Measurements from ENCODE around the gene SLC35D3. TPM values are rescaled to one million over a fixed set of nuclear protein-coding genes. Genes with fewer than 3 reads are reported as not detected.
"Not testable (repeated sequence)": the region's sequence is repeated elsewhere in the genome, so short reads cannot be mapped to it uniquely, and the experiment has no call there.

Gene SLC35D3
- total RNA-seq, 1 donor from 2014 or later = not detected

GRCh38 chr6:136893187-136893586 lies 28.9 kb upstream of the SLC35D3 start:
- peaks cover 1 to 2% (median 2%) of the 10 kb centered on the region in 3 donors for H3K36me3 ChIP-seq (ENCODE audit: control insufficient read depth in 3 of 3, insufficient read depth in 3 of 3, low read length in 3 of 3)
- no peaks in the 10 kb centered on the region for H3K4me1 ChIP-seq (ENCODE audit: control insufficient read depth in 3 of 3, insufficient read depth in 3 of 3, low read length in 3 of 3)
- H3K27ac ChIP-seq (ENCODE audit: low read depth, low read length) = no peak overlapping the region
- H3K9me3 ChIP-seq (ENCODE audit: control insufficient read depth in 3 of 3, low read length in 3 of 3) = no peaks in the 10 kb centered on the region
- no peak overlapping the region for H3K4me3 ChIP-seq (ENCODE audit: low read length in 3 of 3)
- no peaks in the 10 kb centered on the region for H3K27me3 ChIP-seq (ENCODE audit: control insufficient read depth in 3 of 3, insufficient read depth in 3 of 3, low read length in 3 of 3)
- H3K9ac ChIP-seq (ENCODE audit: low read depth in 1 of 3, low read length in 3 of 3) = no peak overlapping the region

GRCh38 chr6:136895901-136896300 lies 26.2 kb upstream of the SLC35D3 start:
- Histone ChIP-seq H3K9ac (ENCODE audit: low read depth in 1 of 3, low read length in 3 of 3) (no peak overlapping the region), H3K4me3 (ENCODE audit: low read length in 3 of 3) (no peak overlapping the region), H3K36me3 (ENCODE audit: control insufficient read depth in 3 of 3, insufficient read depth in 3 of 3, low read length in 3 of 3) (peaks cover 10 to 17% (median 11%) of the 10 kb centered on the region in 3 donors), H3K27me3 (ENCODE audit: control insufficient read depth in 3 of 3, insufficient read depth in 3 of 3, low read length in 3 of 3) (no peaks in the 10 kb centered on the region), H3K27ac (ENCODE audit: low read depth, low read length) (no peak overlapping the region), H3K9me3 (ENCODE audit: control insufficient read depth in 3 of 3, low read length in 3 of 3) (no peaks in the 10 kb centered on the region), H3K4me1 (ENCODE audit: control insufficient read depth in 3 of 3, insufficient read depth in 3 of 3, low read length in 3 of 3) (no peaks in the 10 kb centered on the region)

- Histone ChIP-seq H3K9me3 (ENCODE audit: control insufficient read depth in 3 of 3, low read length in 3 of 3) (no peaks in the 10 kb centered on the region), H3K27me3 (ENCODE audit: control insufficient read depth in 3 of 3, insufficient read depth in 3 of 3, low read length in 3 of 3) (no peaks in the 10 kb centered on the region), H3K9ac (ENCODE audit: low read depth in 1 of 3, low read length in 3 of 3) (no peak overlapping the region), H3K4me3 (ENCODE audit: low read length in 3 of 3) (no peak overlapping the region), H3K4me1 (ENCODE audit: control insufficient read depth in 3 of 3, insufficient read depth in 3 of 3, low read length in 3 of 3) (peaks cover 0 to 5% (median 0%) of the 10 kb centered on the region in 3 donors), H3K36me3 (ENCODE audit: control insufficient read depth in 3 of 3, insufficient read depth in 3 of 3, low read length in 3 of 3) (peaks cover 10 to 21% (median 11%) of the 10 kb centered on the region in 3 donors), H3K27ac (ENCODE audit: low read depth, low read length) (no peak overlapping the region)
Observed at GRCh38 chr6:136897071-136897470, 25.0 kb upstream of the SLC35D3 start.

GRCh38 chr6:136901212-136901784 lies 20.8 kb upstream of the SLC35D3 start:
- no peaks in the 10 kb centered on the region for H3K27me3 ChIP-seq (ENCODE audit: control insufficient read depth in 3 of 3, insufficient read depth in 3 of 3, low read length in 3 of 3)
- H3K9ac ChIP-seq (ENCODE audit: low read depth in 1 of 3, low read length in 3 of 3) = no peak overlapping the region
- peaks cover 11 to 28% (median 16%) of the 10 kb centered on the region in 3 donors for H3K36me3 ChIP-seq (ENCODE audit: control insufficient read depth in 3 of 3, insufficient read depth in 3 of 3, low read length in 3 of 3)
- H3K4me3 ChIP-seq (ENCODE audit: low read length in 3 of 3) = no peak overlapping the region
- H3K4me1 ChIP-seq (ENCODE audit: control insufficient read depth in 3 of 3, insufficient read depth in 3 of 3, low read length in 3 of 3) = peaks cover 0 to 5% (median 0%) of the 10 kb centered on the region in 3 donors
- no peaks in the 10 kb centered on the region for H3K9me3 ChIP-seq (ENCODE audit: control insufficient read depth in 3 of 3, low read length in 3 of 3)
- H3K27ac ChIP-seq (ENCODE audit: low read depth, low read length) = no peak overlapping the region

GRCh38 chr6:136904477-136904876 lies 17.6 kb upstream of the SLC35D3 start:
- not testable (repeated sequence) for H3K9ac ChIP-seq (ENCODE audit: low read depth in 1 of 3, low read length in 3 of 3); H3K9me3 ChIP-seq (ENCODE audit: control insufficient read depth in 3 of 3, low read length in 3 of 3); H3K27ac ChIP-seq (ENCODE audit: low read depth, low read length); H3K4me1 ChIP-seq (ENCODE audit: control insufficient read depth in 3 of 3, insufficient read depth in 3 of 3, low read length in 3 of 3); H3K4me3 ChIP-seq (ENCODE audit: low read length in 3 of 3); H3K27me3 ChIP-seq (ENCODE audit: control insufficient read depth in 3 of 3, insufficient read depth in 3 of 3, low read length in 3 of 3)
- peaks cover 6 to 21% (median 10%) of the 10 kb centered on the region in 3 donors for H3K36me3 ChIP-seq (ENCODE audit: control insufficient read depth in 3 of 3, insufficient read depth in 3 of 3, low read length in 3 of 3)

GRCh38 chr6:136914947-136915346 lies 7.2 kb upstream of the SLC35D3 start:
- Histone ChIP-seq H3K9me3 (ENCODE audit: control insufficient read depth in 3 of 3, low read length in 3 of 3) (no peaks in the 10 kb centered on the region), H3K9ac (ENCODE audit: low read depth in 1 of 3, low read length in 3 of 3) (no peak overlapping the region), H3K36me3 (ENCODE audit: control insufficient read depth in 3 of 3, insufficient read depth in 3 of 3, low read length in 3 of 3) (peaks cover 2 to 7% (median 7%) of the 10 kb centered on the region in 3 donors), H3K4me3 (ENCODE audit: low read length in 3 of 3) (no peak overlapping the region), H3K4me1 (ENCODE audit: control insufficient read depth in 3 of 3, insufficient read depth in 3 of 3, low read length in 3 of 3) (no peaks in the 10 kb centered on the region), H3K27me3 (ENCODE audit: control insufficient read depth in 3 of 3, insufficient read depth in 3 of 3, low read length in 3 of 3) (peaks cover 0 to 16% (median 4%) of the 10 kb centered on the region in 3 donors), H3K27ac (ENCODE audit: low read depth, low read length) (no peak overlapping the region)

GRCh38 chr6:136918706-136919105 lies 3.4 kb upstream of the SLC35D3 start:
- H3K4me3 ChIP-seq (ENCODE audit: low read length in 3 of 3) = no peak overlapping the region
- peaks cover 34 to 50% (median 37%) of the 10 kb centered on the region in 3 donors for H3K27me3 ChIP-seq (ENCODE audit: control insufficient read depth in 3 of 3, insufficient read depth in 3 of 3, low read length in 3 of 3)
- H3K36me3 ChIP-seq (ENCODE audit: control insufficient read depth in 3 of 3, insufficient read depth in 3 of 3, low read length in 3 of 3) = peaks cover 0 to 7% (median 7%) of the 10 kb centered on the region in 3 donors
- H3K9me3 ChIP-seq (ENCODE audit: control insufficient read depth in 3 of 3, low read length in 3 of 3) = no peaks in the 10 kb centered on the region
- no peak overlapping the region for H3K9ac ChIP-seq (ENCODE audit: low read depth in 1 of 3, low read length in 3 of 3)
- peaks cover 15 to 28% (median 27%) of the 10 kb centered on the region in 3 donors for H3K4me1 ChIP-seq (ENCODE audit: control insufficient read depth in 3 of 3, insufficient read depth in 3 of 3, low read length in 3 of 3)
- no peak overlapping the region for H3K27ac ChIP-seq (ENCODE audit: low read depth, low read length)

GRCh38 chr6:136920216-136920615 lies 1.9 kb upstream of the SLC35D3 start:
- peaks cover 42 to 58% (median 46%) of the 10 kb centered on the region in 3 donors for H3K27me3 ChIP-seq (ENCODE audit: control insufficient read depth in 3 of 3, insufficient read depth in 3 of 3, low read length in 3 of 3)
- no peak overlapping the region for H3K27ac ChIP-seq (ENCODE audit: low read depth, low read length)
- H3K4me1 ChIP-seq (ENCODE audit: control insufficient read depth in 3 of 3, insufficient read depth in 3 of 3, low read length in 3 of 3) = peaks cover 15 to 28% (median 27%) of the 10 kb centered on the region in 3 donors
- H3K36me3 ChIP-seq (ENCODE audit: control insufficient read depth in 3 of 3, insufficient read depth in 3 of 3, low read length in 3 of 3) = peaks cover 0 to 7% (median 3%) of the 10 kb centered on the region in 3 donors
- H3K9ac ChIP-seq (ENCODE audit: low read depth in 1 of 3, low read length in 3 of 3) = peak overlapping the region in 1 of 3 donors; percentile 45
- peak overlapping the region in 1 of 3 donors; percentile 67 for H3K4me3 ChIP-seq (ENCODE audit: low read length in 3 of 3)
- H3K9me3 ChIP-seq (ENCODE audit: control insufficient read depth in 3 of 3, low read length in 3 of 3) = no peaks in the 10 kb centered on the region

- H3K27me3 ChIP-seq (ENCODE audit: control insufficient read depth in 3 of 3, insufficient read depth in 3 of 3, low read length in 3 of 3) = peaks cover 42 to 58% (median 46%) of the 10 kb centered on the region in 3 donors
- no peaks in the 10 kb centered on the region for H3K9me3 ChIP-seq (ENCODE audit: control insufficient read depth in 3 of 3, low read length in 3 of 3)
- peaks cover 0 to 4% (median under 1%) of the 10 kb centered on the region in 3 donors for H3K36me3 ChIP-seq (ENCODE audit: control insufficient read depth in 3 of 3, insufficient read depth in 3 of 3, low read length in 3 of 3)
- peaks cover 15 to 28% (median 27%) of the 10 kb centered on the region in 3 donors for H3K4me1 ChIP-seq (ENCODE audit: control insufficient read depth in 3 of 3, insufficient read depth in 3 of 3, low read length in 3 of 3)
- H3K9ac ChIP-seq (ENCODE audit: low read depth in 1 of 3, low read length in 3 of 3) = peak overlapping the region in 1 of 3 donors; percentile 54
- peak overlapping the region; percentile 64 to 67 (median 64) for H3K4me3 ChIP-seq (ENCODE audit: low read length in 3 of 3)
- no peak overlapping the region for H3K27ac ChIP-seq (ENCODE audit: low read depth, low read length)
Observed at GRCh38 chr6:136920671-136921380, 1.3 kb upstream of the SLC35D3 start.

- peak overlapping the region in 1 of 3 donors; percentile 54 for H3K9ac ChIP-seq (ENCODE audit: low read depth in 1 of 3, low read length in 3 of 3)
Observed at GRCh38 chr6:136921381-136921935, 643 bp upstream of the SLC35D3 start.

More at GRCh38 chr6:136921381-136921935, 643 bp upstream of the SLC35D3 start:
- H3K36me3 ChIP-seq (ENCODE audit: control insufficient read depth in 3 of 3, insufficient read depth in 3 of 3, low read length in 3 of 3) = no peaks in the 10 kb centered on the region
- H3K4me1 ChIP-seq (ENCODE audit: control insufficient read depth in 3 of 3, insufficient read depth in 3 of 3, low read length in 3 of 3) = peaks cover 15 to 28% (median 27%) of the 10 kb centered on the region in 3 donors
- H3K27ac ChIP-seq (ENCODE audit: low read depth, low read length) = no peak overlapping the region
- H3K27me3 ChIP-seq (ENCODE audit: control insufficient read depth in 3 of 3, insufficient read depth in 3 of 3, low read length in 3 of 3) = peaks cover 42 to 58% (median 46%) of the 10 kb centered on the region in 3 donors
- H3K4me3 ChIP-seq (ENCODE audit: low read length in 3 of 3) = peak overlapping the region; percentile 64 to 67 (median 64)
- H3K9me3 ChIP-seq (ENCODE audit: control insufficient read depth in 3 of 3, low read length in 3 of 3) = no peaks in the 10 kb centered on the region
